Measurements from ENCODE around the gene TP53I3. TPM values are rescaled to one million over a fixed set of nuclear protein-coding genes. Genes with fewer than 3 reads are reported as not detected.
A peak's percentile ranks its signal among the peaks of the same experiment; 100 is the strongest.
"Not testable (repeated sequence)": the region's sequence is repeated elsewhere in the genome, so short reads cannot be mapped to it uniquely, and the experiment has no call there.

The TP53I3 gene
- polyA plus RNA-seq, result 10 to 100 TPM; 14.6 to 50.4 (median 33.0) TPM

GRCh38 chr2:24084386-24085199 lies at the start of gene TP53I3:
Gene TP53I3 (minus strand): TSS chr2:24084834. CDS start chr2:24084326, 508 bp downstream.
- peak within 1 kb of the TSS; percentile 47 for H3K27ac ChIP-seq (ENCODE audit: low read depth, low read length)
- WGBS, 3 donors, result 0 to 1% (median 1%) methylated on average over 41 to 44 of the region's 44 CpGs

GRCh38 chr2:24132543-24132942 lies 47.9 kb upstream of the TP53I3 start:
- 93 to 97% (median 97%) methylated on average over 3 of the region's 3 CpGs for WGBS, 3 donors
- H3K27ac ChIP-seq (ENCODE audit: low read depth, low read length), result no peak overlapping the region

GRCh38 chr2:24125956-24126355 lies 41.3 kb upstream of the TP53I3 start:
- no peak overlapping the region for H3K27ac ChIP-seq (ENCODE audit: low read depth, low read length)
- 34 to 66% (median 53%) methylated on average over 1 of the region's 1 CpG for WGBS, 3 donors

GRCh38 chr2:24123922-24124580 lies 39.4 kb upstream of the TP53I3 start:
- 6 to 13% (median 12%) methylated on average over 9 of the region's 9 CpGs for WGBS, 3 donors
- H3K27ac ChIP-seq (ENCODE audit: low read depth, low read length), result peak overlapping the region; percentile 44

- WGBS, 3 donors, result 0 to 1% (median 0%) methylated on average over 76 to 103 of the region's 103 CpGs
- H3K27ac ChIP-seq (ENCODE audit: low read depth, low read length), result peak within 1 kb of the TSS; percentile 44
These were observed 38.7 kb upstream of the TP53I3 start, which contains the start of the genes FAM228B and PFN4 for GRCh38 chr2:24123195-24123921. Gene FAM228B (plus strand): TSS chr2:24123469. CDS start chr2:24124362, 893 bp downstream. Gene PFN4 (minus strand): TSS chr2:24123334. CDS start chr2:24122535, 799 bp downstream.

- WGBS, 3 donors, result 6 to 10% (median 9%) methylated on average over 15 of the region's 15 CpGs
- H3K27ac ChIP-seq (ENCODE audit: low read depth, low read length), result no peak overlapping the region
These were observed 37.9 kb upstream of the TP53I3 start for GRCh38 chr2:24122366-24123194.

- 62 to 78% (median 69%) methylated on average over 4 of the region's 4 CpGs for WGBS, 3 donors
- H3K27ac ChIP-seq (ENCODE audit: low read depth, low read length), result no peak overlapping the region
These were observed 36.8 kb upstream of the TP53I3 start for GRCh38 chr2:24121469-24121868.

GRCh38 chr2:24121066-24121465 lies 36.4 kb upstream of the TP53I3 start:
- H3K27ac ChIP-seq (ENCODE audit: low read depth, low read length), result no peak overlapping the region
- WGBS, 3 donors, result 65 to 78% (median 65%) methylated on average over 5 of the region's 5 CpGs

GRCh38 chr2:24117902-24118301 lies 33.3 kb upstream of the TP53I3 start:
- no peak overlapping the region for H3K27ac ChIP-seq (ENCODE audit: low read depth, low read length)
- 77 to 86% (median 85%) methylated on average over 1 of the region's 1 CpG for WGBS, 3 donors

- no peak overlapping the region for H3K27ac ChIP-seq (ENCODE audit: low read depth, low read length)
- whole genome bisulfite sequencing, 3 donors, result 31 to 46% (median 39%) methylated on average over 2 of the region's 2 CpGs
These were observed 30.4 kb upstream of the TP53I3 start for GRCh38 chr2:24115057-24115456.

GRCh38 chr2:24111407-24111901 lies 26.8 kb upstream of the TP53I3 start:
- 50 to 71% (median 68%) methylated on average over 2 of the region's 2 CpGs for WGBS, 3 donors
- no peak overlapping the region for H3K27ac ChIP-seq (ENCODE audit: low read depth, low read length)

GRCh38 chr2:24110660-24111303 lies 26.1 kb upstream of the TP53I3 start:
- no peak overlapping the region for H3K27ac ChIP-seq (ENCODE audit: low read depth, low read length)
- 82 to 92% (median 87%) methylated on average over 7 of the region's 7 CpGs for WGBS, 3 donors

- H3K27ac ChIP-seq (ENCODE audit: low read depth, low read length), result not testable (repeated sequence)
- 92 to 97% (median 94%) methylated on average over 1 of the region's 1 CpG for WGBS, 3 donors
These were observed 24.8 kb upstream of the TP53I3 start for GRCh38 chr2:24109431-24109830.

- no peak overlapping the region for H3K27ac ChIP-seq (ENCODE audit: low read depth, low read length)
- 52 to 97% (median 57%) methylated on average over 1 of the region's 1 CpG for WGBS, 3 donors
These were observed 22.7 kb upstream of the TP53I3 start for GRCh38 chr2:24107336-24107735.

GRCh38 chr2:24106786-24107185 lies 22.2 kb upstream of the TP53I3 start:
- H3K27ac ChIP-seq (ENCODE audit: low read depth, low read length), result no peak overlapping the region

- no peak overlapping the region for H3K27ac ChIP-seq (ENCODE audit: low read depth, low read length)
- 27 to 49% (median 48%) methylated on average over 2 of the region's 2 CpGs for WGBS, 3 donors
These were observed 21.2 kb upstream of the TP53I3 start for GRCh38 chr2:24105816-24106215.

GRCh38 chr2:24104906-24105305 lies 20.3 kb upstream of the TP53I3 start:
- H3K27ac ChIP-seq (ENCODE audit: low read depth, low read length), result no peak overlapping the region
- 50 to 73% (median 70%) methylated on average over 4 of the region's 4 CpGs for WGBS, 3 donors
